Fibroblast of pulmonary artery (primary cell): ENCODE data around the gene EIF3B.

Source experiments
- DNase-seq: peaks from one replicate; pipeline ENCODE4 v3.0.0-alpha.2; 2010; ENCODE audit warnings: low read depth
- H3K4me3 ChIP-seq: replicated peaks from 2 replicates; pipeline ENCODE4 v1.5.1; 2011; ENCODE audit warnings: low read depth, mild to moderate bottlenecking, control low read depth, low read length, moderate library complexity
- CTCF ChIP-seq: IDR thresholded peaks from 2 replicates; pipeline ENCODE4 v1.5.1; 2011; ENCODE audit warnings: mild to moderate bottlenecking, control low read depth, low read length, inconsistent platforms; ENCODE audit errors: missing control alignments

Gene EIF3B

DNA sequence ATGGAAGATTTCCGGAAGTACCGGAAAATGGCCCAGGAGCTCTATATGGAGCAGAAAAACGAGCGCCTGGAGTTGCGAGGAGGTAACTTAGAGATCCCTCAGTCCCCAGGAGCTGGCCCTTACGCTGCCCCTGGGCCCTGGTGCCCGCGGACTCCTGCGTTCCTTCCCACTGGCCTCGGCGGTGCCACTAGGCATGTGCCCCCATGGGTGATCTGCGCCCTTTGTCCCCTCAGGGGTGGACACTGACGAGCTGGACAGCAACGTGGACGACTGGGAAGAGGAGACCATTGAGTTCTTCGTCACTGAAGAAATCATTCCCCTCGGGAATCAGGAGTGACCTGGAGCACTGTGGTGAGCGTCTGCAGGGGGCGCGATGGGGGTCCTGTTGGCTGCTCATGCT, 24.5 kb downstream of the EIF3B start:
- H3K4me3 ChIP-seq = no peak overlapping the region
- DNase-seq = no peak
- TF ChIP-seq CTCF = no peak

- DNase-seq = no peak
- no peak for TF ChIP-seq CTCF
- no peak overlapping the region for H3K4me3 ChIP-seq
Observed at GRCh38 chr7:2379821-2380450, 25.3 kb downstream of the EIF3B start.

DNA sequence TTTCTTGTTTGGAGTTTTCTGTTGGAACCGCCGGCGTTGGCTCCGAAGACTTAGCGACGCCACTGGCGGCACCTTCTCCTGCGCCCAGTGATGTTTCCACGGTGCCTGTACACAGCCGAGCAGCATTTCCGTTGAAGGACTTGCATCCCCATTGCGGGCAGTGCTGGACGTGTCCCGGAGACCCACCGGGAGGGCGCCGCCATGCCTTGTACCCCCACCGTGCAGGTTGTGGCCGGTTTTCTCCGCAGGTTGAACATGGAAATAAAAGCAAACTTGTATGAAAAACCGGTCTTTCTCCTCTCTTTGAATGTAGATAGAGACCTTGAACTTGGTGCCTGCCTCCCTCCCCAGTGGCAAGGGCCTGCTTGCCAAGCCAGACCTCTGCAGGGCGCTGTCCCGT, 25.8 kb downstream of the EIF3B start:
- no peak for TF ChIP-seq CTCF
- no peak for DNase-seq
- no peak overlapping the region for H3K4me3 ChIP-seq

DNA sequence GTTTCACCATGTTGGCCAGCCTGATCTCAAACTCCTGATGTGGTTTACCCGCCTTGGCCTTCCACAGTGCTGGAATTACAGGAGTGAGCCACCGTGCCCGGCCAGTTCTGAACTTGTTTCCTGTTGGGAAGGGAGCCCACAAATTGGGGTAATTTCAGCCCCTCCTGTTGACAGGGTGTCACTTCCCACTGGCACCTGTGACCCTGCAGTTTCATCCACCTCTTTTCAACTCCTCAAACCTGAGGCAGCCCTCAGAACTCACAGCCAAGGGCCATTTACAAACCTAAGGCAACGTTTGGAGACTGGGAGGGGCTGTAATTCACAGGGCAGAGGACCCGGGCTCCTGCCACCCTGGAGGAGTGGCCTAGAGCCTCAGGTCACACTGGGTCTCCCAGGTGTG, 26.6 kb downstream of the EIF3B start:
- no peak for DNase-seq
- no peak overlapping the region for H3K4me3 ChIP-seq
- TF ChIP-seq CTCF = no peak

DNA sequence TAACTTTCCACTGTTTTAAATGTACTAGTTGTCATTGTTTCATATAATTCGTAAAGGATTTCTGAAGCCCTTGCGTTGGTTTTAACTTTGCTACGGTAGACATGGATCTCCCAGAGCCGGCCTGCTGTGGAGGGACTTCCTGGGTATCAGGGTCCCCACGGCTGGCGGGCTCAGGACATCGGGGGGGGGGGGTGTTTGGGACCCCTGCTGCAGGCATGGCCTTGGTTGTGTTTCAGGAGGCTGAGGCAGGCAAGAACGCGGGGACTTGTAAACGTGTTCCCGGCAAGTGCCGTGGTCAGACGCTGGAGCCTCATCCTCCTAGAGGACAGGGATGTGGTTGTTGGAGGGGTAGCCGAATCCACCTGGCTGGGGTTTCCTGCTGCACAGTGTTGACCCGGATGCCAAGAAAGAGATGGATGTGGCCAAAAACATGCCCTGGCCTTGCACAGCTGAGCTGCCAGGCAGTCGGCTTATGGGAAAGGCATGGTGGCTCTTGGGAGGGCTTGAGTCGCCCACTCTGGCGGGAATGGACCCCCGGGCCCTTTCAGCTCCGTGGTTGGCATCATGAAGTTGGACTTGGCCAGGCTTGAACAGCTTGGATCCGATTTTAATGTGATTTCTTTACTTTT, 27.4 kb downstream of the EIF3B start:
- DNase-seq = no peak
- no peak for TF ChIP-seq CTCF
- no peak overlapping the region for H3K4me3 ChIP-seq

DNA sequence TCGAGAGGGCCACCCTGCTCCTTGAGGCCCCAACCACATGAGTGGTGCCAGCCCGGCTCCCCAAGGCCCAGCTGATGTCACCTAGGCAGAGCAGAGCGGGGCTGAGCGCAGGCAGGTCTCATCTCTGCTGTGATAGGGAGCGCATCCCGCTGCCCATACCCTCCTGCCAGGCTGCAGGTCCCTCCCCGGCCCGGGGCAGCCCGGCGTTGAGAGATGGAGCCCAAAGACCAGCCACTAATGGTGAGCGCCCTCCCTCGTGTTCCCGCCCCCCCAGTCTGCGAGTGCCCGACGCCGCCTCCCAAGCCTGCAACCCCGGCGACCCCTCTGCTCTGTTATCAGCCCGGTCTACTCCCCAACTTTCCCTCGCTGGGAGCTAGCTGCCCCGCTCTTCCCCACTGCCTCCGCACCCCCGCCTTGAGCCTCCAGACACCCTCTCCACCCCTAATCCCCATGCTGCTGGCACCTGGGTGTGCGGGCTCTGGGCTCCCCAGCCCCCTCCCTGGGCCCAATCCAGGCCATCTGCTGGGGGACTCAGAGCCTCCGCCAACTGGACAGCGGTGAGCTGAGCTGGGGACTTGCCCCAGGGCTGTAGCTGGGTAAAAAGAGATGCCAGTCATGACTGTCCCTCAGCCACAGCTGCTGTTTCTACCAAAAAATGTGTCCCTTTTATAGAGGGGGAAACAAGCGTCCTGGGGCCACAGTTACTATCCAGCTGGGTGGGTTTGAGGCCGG, 29.1 kb downstream of the EIF3B start:
- no peak for DNase-seq
- no peak for TF ChIP-seq CTCF
- H3K4me3 ChIP-seq = no peak overlapping the region
